GM10266 (cell line): ENCODE results near the gene TSSK2.

Experiments used
- DNase-seq: peaks from one replicate; pipeline ENCODE4 v3.0.0; 2012; ENCODE audit errors: extremely low spot score
- CTCF ChIP-seq: IDR thresholded peaks from 2 replicates; pipeline ENCODE4 v1.5.1; 2012; ENCODE audit warnings: mild to moderate bottlenecking, low read depth; ENCODE audit not compliant: control insufficient read depth, insufficient read depth; ENCODE audit errors: missing control alignments

The TSSK2 gene

GRCh38 chr22:19086896-19087295 is 44.2 kb upstream of the TSSK2 start:
- no peak for DNase-seq
- no peak for TF ChIP-seq CTCF

- DNase-seq = no peak
- TF ChIP-seq CTCF = no peak
These were observed 42.1 kb upstream of the TSSK2 start for GRCh38 chr22:19088866-19089595.

GRCh38 chr22:19090183-19090582 is 40.9 kb upstream of the TSSK2 start:
- no peak for DNase-seq
- TF ChIP-seq CTCF = no peak

- no peak for TF ChIP-seq CTCF
- DNase-seq = no peak
These were observed 40.5 kb upstream of the TSSK2 start for GRCh38 chr22:19090586-19091127.

GRCh38 chr22:19092725-19093124 is 38.4 kb upstream of the TSSK2 start:
- DNase-seq = no peak
- no peak for TF ChIP-seq CTCF

- no peak for TF ChIP-seq CTCF
- DNase-seq = no peak
These were observed 36.6 kb upstream of the TSSK2 start for GRCh38 chr22:19094393-19094997.

GRCh38 chr22:19096555-19096954 is 34.6 kb upstream of the TSSK2 start:
- DNase-seq = no peak
- no peak for TF ChIP-seq CTCF
